ENCODE data around the gene MEGF6.

DNA sequence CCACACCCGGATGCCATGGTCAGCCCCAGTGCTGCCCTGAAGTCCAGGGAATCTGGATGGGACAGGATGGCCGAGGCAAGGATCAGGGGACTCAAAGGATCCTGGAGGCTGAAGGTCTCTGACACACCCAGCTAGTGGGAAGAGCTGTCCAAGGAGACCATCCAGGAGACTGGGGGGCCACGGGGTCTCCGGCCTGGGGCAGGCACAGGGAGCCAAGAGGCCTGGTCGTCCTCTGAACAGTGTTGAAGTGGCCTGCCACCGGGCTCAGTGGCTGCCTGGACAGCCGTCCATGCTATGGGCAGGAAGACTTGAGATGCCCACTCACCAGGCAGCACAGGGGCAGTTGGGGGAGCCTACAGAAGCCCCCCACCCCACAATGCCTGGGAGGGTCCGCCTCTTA is 41.9 kb downstream of the MEGF6 start:
- TF ChIP-seq POLR2AphosphoS5 (IDR thresholded peaks at IDR 0.05; ENCODE audit: low read depth, low read length) (no peak), POLR2A (IDR thresholded peaks at IDR 0.05; ENCODE audit: low read depth, low read length) (no peak)
